ENCODE results near the gene ERP27.

ERP27 gene

GRCh38 chr12:14938301-14938700 lies at the start of gene ERP27:
Gene ERP27, minus strand, starts transcription at chr12:14938537. Its CDS starts 29 bp downstream, at chr12:14938508.
- DNase-seq (ENCODE audit: low read depth in 2 of 2): no peak

- no peak for DNase-seq (ENCODE audit: low read depth in 2 of 2)
Measured at GRCh38 chr12:14988035-14988434, 49.7 kb upstream of the ERP27 start.

- no peak for DNase-seq (ENCODE audit: low read depth in 2 of 2)
Measured at GRCh38 chr12:14986449-14986848, 48.1 kb upstream of the ERP27 start.

- DNase-seq (ENCODE audit: low read depth in 2 of 2): no peak
Measured at GRCh38 chr12:14984766-14985285, 46.5 kb upstream of the ERP27 start.

GRCh38 chr12:14984036-14984435 lies 45.7 kb upstream of the ERP27 start:
- DNase-seq (ENCODE audit: low read depth in 2 of 2): no peak

- DNase-seq (ENCODE audit: low read depth in 2 of 2): no peak
Measured at GRCh38 chr12:14982991-14983390, 44.7 kb upstream of the ERP27 start.

GRCh38 chr12:14982562-14982961 lies 44.2 kb upstream of the ERP27 start:
- no peak for DNase-seq (ENCODE audit: low read depth in 2 of 2)

GRCh38 chr12:14981049-14981448 lies 42.7 kb upstream of the ERP27 start:
- DNase-seq (ENCODE audit: low read depth in 2 of 2): no peak

- DNase-seq (ENCODE audit: low read depth in 2 of 2): no peak
Measured at GRCh38 chr12:14979468-14979867, 41.1 kb upstream of the ERP27 start.

GRCh38 chr12:14976658-14977057 lies 38.3 kb upstream of the ERP27 start:
- no peak for DNase-seq (ENCODE audit: low read depth in 2 of 2)

GRCh38 chr12:14975457-14975856 lies 37.1 kb upstream of the ERP27 start:
- DNase-seq (ENCODE audit: low read depth in 2 of 2): no peak

- DNase-seq (ENCODE audit: low read depth in 2 of 2): no peak
Measured at GRCh38 chr12:14974633-14975032, 36.3 kb upstream of the ERP27 start.

- no peak for DNase-seq (ENCODE audit: low read depth in 2 of 2)
Measured at GRCh38 chr12:14972816-14973215, 34.5 kb upstream of the ERP27 start, which contains the start of gene PDE6H. Gene PDE6H, plus strand, starts transcription at chr12:14973042. Its CDS starts 4,971 bp downstream, at chr12:14978013.

GRCh38 chr12:14970473-14970872 lies 32.1 kb upstream of the ERP27 start:
- DNase-seq (ENCODE audit: low read depth in 2 of 2): no peak

- no peak for DNase-seq (ENCODE audit: low read depth in 2 of 2)
Measured at GRCh38 chr12:14968478-14968877, 30.1 kb upstream of the ERP27 start.

GRCh38 chr12:14965221-14965620 lies 26.9 kb upstream of the ERP27 start:
- no peak for DNase-seq (ENCODE audit: low read depth in 2 of 2)

GRCh38 chr12:14964406-14964805 lies 26.1 kb upstream of the ERP27 start:
- no peak for DNase-seq (ENCODE audit: low read depth in 2 of 2)

- DNase-seq (ENCODE audit: low read depth in 2 of 2): no peak
Measured at GRCh38 chr12:14963520-14963919, 25.2 kb upstream of the ERP27 start.

GRCh38 chr12:14962797-14963196 lies 24.5 kb upstream of the ERP27 start:
- DNase-seq (ENCODE audit: low read depth in 2 of 2): no peak

GRCh38 chr12:14962153-14962539 lies 23.8 kb upstream of the ERP27 start:
- DNase-seq (ENCODE audit: low read depth in 2 of 2): no peak

- DNase-seq (ENCODE audit: low read depth in 2 of 2): peak; percentile 50 to 56
Measured at GRCh38 chr12:14961466-14962152, 23.3 kb upstream of the ERP27 start, which contains the start of gene ARHGDIB. Gene ARHGDIB, minus strand, starts transcription at chr12:14961601. Its CDS starts 10,889 bp downstream, at chr12:14950712.

- DNase-seq (ENCODE audit: low read depth in 2 of 2): no peak
Measured at GRCh38 chr12:14960548-14961465, 22.5 kb upstream of the ERP27 start.

Data from stimulated activated CD8-positive, alpha-beta memory T cell treated with anti-CD3 and anti-CD28 coated beads, Interleukin-7, amount 100 ng/mL, for 1 hour (primary cell).